GM19324 (cell line): ENCODE data around the gene IL31RA.

Source experiments
- ATAC-seq: cut with Tn5 transposase; IDR thresholded peaks from one replicate; pipeline ENCODE4 v1.9.1; 2021; ENCODE audit warnings: mild to moderate bottlenecking, moderate library complexity; ENCODE audit not compliant: unreplicated experiment, low FRiP score

IL31RA gene

GRCh38 chr5:55969956-55970355 is 118.8 kb downstream of the IL31RA start:
- ATAC-seq: no peak
